Activated T-cell treated with anti-CD3 and anti-CD28 coated beads, Interleukin-2, amount 50 U/mL, for 1 hour (primary cell): ENCODE data around the gene RAB6C.
"Not testable (repeated sequence)": the region's sequence is repeated elsewhere in the genome, so short reads cannot be mapped to it uniquely, and the experiment has no call there.

ENCODE experiments used
- DNase-seq: peaks from one replicate; pipeline ENCODE4 v3.0.0-alpha.2; 2020

RAB6C gene

GRCh38 chr2:129996657-129997237 is 17.3 kb downstream of the RAB6C start:
- DNase-seq, result not testable (repeated sequence)

GRCh38 chr2:129998771-129999170 is 19.3 kb downstream of the RAB6C start:
- DNase-seq, result not testable (repeated sequence)

DNA sequence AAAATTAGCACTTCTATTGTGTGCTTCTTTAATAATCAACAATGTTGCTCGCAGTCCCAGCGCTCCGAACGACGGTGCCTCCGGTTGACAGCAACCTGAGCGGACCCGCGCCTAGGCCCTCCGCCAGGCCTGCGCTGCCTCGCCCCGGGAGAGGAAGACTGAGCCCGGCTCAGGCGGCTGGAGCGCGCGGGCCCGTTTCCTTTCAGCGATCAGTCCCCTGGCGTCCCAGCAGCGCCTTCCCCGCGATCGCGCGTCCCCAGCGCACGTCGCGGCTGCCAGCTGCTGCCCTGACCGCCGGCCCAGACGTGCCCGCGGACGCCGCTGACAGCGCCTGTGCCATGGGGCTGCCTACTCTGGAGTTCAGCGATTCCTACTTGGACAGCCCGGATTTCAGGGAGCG is 26.4 kb downstream of the RAB6C start:
- DNase-seq, result not testable (repeated sequence)

DNA sequence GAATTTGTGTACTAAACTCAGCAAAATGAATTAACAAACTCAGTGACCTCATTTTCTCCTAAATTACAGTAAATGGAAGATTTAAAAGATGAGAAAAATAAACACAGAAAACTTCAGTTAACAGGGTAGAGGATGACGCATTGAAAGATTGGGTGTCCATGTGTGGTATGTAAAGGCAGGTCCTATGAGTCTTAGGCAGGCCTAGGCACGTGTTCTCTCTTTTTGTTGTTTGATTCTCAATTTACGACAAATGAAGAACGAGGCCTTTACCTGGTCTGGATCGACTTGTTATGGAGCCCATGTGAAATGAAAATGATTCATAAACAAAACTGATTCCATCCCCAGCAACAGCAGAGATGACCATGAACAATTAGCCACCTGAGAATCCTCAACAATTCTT is 37.2 kb downstream of the RAB6C start:
- DNase-seq, result not testable (repeated sequence)

DNA sequence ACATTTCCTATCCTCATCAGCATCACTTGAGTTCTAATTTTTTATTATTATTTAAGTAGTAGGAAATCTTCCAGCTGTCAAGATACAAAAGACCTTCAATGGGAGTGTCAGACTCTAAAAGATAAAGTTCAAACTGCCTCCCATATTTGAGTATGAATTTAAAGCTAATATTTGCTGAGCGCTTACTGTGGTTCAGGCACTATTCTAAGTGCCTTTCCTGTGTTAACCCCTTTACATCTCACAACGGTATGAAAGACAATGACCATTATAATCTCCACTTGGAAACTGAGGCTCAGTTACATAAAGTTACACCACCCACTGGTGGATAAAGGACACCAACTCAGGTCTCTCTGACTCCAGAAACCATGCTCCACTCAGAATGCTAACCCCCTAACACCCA is 39.9 kb downstream of the RAB6C start:
- DNase-seq, result no peak

- not testable (repeated sequence) for DNase-seq
Measured at GRCh38 chr2:130020069-130020468, 40.6 kb downstream of the RAB6C start.

GRCh38 chr2:130025931-130026330 is 46.5 kb downstream of the RAB6C start:
- not testable (repeated sequence) for DNase-seq
